AG08395 (cell line): ENCODE data around the gene PIK3CD.
"Not testable (repeated sequence)": the region's sequence is repeated elsewhere in the genome, so short reads cannot be mapped to it uniquely, and the experiment has no call there.

Source experiments
- DNase-seq: peaks from one replicate; pipeline ENCODE4 v3.0.0; 2012; ENCODE audit warnings: mixed read lengths, low spot score

The PIK3CD gene

GRCh38 chr1:9689971-9690381, 38.4 kb downstream of the PIK3CD start:
- peak; percentile 35 for DNase-seq

- DNase-seq = no peak
Observed at GRCh38 chr1:9690440-9691107, 39.0 kb downstream of the PIK3CD start.

- peak; percentile 36 for DNase-seq
Observed at GRCh38 chr1:9691108-9691445, 39.5 kb downstream of the PIK3CD start.

- no peak for DNase-seq
Observed at GRCh38 chr1:9691691-9692090, 40.2 kb downstream of the PIK3CD start.

GRCh38 chr1:9696793-9697192, 45.3 kb downstream of the PIK3CD start:
- DNase-seq = no peak

GRCh38 chr1:9699361-9699760, 47.8 kb downstream of the PIK3CD start:
- no peak for DNase-seq

- peak; percentile 85 for DNase-seq
Observed at GRCh38 chr1:9700340-9700739, 48.8 kb downstream of the PIK3CD start.

- peak; percentile 41 for DNase-seq
Observed at GRCh38 chr1:9701665-9702064, 50.1 kb downstream of the PIK3CD start.

- no peak for DNase-seq
Observed at GRCh38 chr1:9703165-9703509, 51.6 kb downstream of the PIK3CD start.

- no peak for DNase-seq
Observed at GRCh38 chr1:9703681-9704080, 52.1 kb downstream of the PIK3CD start.

GRCh38 chr1:9705337-9706093, 54.0 kb downstream of the PIK3CD start:
- peak; percentile 45 for DNase-seq

GRCh38 chr1:9706178-9706577, 54.6 kb downstream of the PIK3CD start:
- DNase-seq = no peak

GRCh38 chr1:9710037-9710436, 58.5 kb downstream of the PIK3CD start:
- DNase-seq = no peak

GRCh38 chr1:9711466-9712020, 60.0 kb downstream of the PIK3CD start:
- DNase-seq = no peak

GRCh38 chr1:9712767-9713166, 61.2 kb downstream of the PIK3CD start:
- not testable (repeated sequence) for DNase-seq

- DNase-seq = no peak
Observed at GRCh38 chr1:9714257-9714718, 62.8 kb downstream of the PIK3CD start.

GRCh38 chr1:9715536-9716226, 64.2 kb downstream of the PIK3CD start:
- no peak for DNase-seq

- DNase-seq = no peak
Observed at GRCh38 chr1:9716404-9717192, 65.1 kb downstream of the PIK3CD start.

GRCh38 chr1:9717193-9718005, 65.9 kb downstream of the PIK3CD start:
- no peak for DNase-seq

GRCh38 chr1:9718006-9718680, 66.6 kb downstream of the PIK3CD start:
- DNase-seq = no peak
